HL-60 (cell line): Measurements from ENCODE around the gene SULT2B1.

ENCODE experiments used
- CTCF ChIP-seq: IDR thresholded peaks from one replicate; pipeline ENCODE4 v1.5.1; 2011; ENCODE audit warnings: low read length, control low read depth, inconsistent platforms; ENCODE audit not compliant: insufficient read depth
- GABPA ChIP-seq: IDR thresholded peaks from 2 replicates; pipeline ENCODE4 v1.6.1; 2012; ENCODE audit warnings: low read depth
- POLR2AphosphoS5 ChIP-seq: IDR thresholded peaks from 2 replicates; pipeline ENCODE4 v1.6.1; 2012; ENCODE audit warnings: low read depth
- REST ChIP-seq: IDR thresholded peaks from 2 replicates; pipeline ENCODE4 v1.6.1; 2012; ENCODE audit warnings: low read depth; ENCODE audit not compliant: insufficient replicate concordance
- SPI1 ChIP-seq: IDR thresholded peaks from 2 replicates; pipeline ENCODE4 v1.6.1; 2012; ENCODE audit warnings: low read depth, mild to moderate bottlenecking, borderline replicate concordance

- TF ChIP-seq CTCF (no peak), POLR2AphosphoS5 (no peak), REST (no peak), GABPA (no peak), SPI1 (no peak)
Measured at GRCh38 chr19:48646722-48647216, 94.8 kb downstream of the SULT2B1 start.
